Panc1 (cell line): ENCODE results near the gene SYTL3.

Experiments used
- TF ChIP-seq, protein P1 (sequence below), 2 experiments: IDR thresholded peaks; 2 replicates each; pipeline ENCODE4 v1.6.1; 2011 to 2012; ENCODE audit warnings: low read depth in 2 of 2, control low read depth in 1 of 2, low read length in 1 of 2, mild to moderate bottlenecking in 1 of 2, moderate library complexity in 1 of 2; ENCODE audit not compliant: insufficient read depth in 1 of 2
- TF ChIP-seq, protein P2 (sequence below): fragments of 450-650 bp; IDR thresholded peaks from 2 replicates; pipeline ENCODE4 v1.5.1; 2017; ENCODE audit warnings: mild to moderate bottlenecking

DNA sequence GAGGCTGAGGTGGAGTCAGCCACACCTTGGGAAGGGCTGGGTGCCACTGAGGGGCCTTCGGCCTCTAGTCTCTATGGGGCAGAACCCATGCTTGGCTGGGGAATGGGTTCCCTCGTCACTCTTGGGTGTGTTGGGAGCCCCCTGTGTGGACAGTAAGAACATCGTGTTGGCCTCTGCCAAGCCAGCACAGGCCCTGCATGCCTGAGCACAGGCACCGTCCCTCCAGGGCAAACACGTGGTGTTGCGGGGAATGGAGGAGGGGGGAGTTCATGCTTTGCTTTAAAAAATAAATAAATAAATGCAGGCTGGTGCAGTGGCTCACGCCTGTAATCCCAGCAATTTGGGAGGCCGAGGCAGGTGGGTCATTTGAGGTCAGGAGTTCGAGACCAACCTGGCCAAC is 106.3 kb downstream of the SYTL3 start:
- TF ChIP-seq, protein P1, sequence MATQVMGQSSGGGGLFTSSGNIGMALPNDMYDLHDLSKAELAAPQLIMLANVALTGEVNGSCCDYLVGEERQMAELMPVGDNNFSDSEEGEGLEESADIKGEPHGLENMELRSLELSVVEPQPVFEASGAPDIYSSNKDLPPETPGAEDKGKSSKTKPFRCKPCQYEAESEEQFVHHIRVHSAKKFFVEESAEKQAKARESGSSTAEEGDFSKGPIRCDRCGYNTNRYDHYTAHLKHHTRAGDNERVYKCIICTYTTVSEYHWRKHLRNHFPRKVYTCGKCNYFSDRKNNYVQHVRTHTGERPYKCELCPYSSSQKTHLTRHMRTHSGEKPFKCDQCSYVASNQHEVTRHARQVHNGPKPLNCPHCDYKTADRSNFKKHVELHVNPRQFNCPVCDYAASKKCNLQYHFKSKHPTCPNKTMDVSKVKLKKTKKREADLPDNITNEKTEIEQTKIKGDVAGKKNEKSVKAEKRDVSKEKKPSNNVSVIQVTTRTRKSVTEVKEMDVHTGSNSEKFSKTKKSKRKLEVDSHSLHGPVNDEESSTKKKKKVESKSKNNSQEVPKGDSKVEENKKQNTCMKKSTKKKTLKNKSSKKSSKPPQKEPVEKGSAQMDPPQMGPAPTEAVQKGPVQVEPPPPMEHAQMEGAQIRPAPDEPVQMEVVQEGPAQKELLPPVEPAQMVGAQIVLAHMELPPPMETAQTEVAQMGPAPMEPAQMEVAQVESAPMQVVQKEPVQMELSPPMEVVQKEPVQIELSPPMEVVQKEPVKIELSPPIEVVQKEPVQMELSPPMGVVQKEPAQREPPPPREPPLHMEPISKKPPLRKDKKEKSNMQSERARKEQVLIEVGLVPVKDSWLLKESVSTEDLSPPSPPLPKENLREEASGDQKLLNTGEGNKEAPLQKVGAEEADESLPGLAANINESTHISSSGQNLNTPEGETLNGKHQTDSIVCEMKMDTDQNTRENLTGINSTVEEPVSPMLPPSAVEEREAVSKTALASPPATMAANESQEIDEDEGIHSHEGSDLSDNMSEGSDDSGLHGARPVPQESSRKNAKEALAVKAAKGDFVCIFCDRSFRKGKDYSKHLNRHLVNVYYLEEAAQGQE (IDR thresholded peaks at IDR 0.05; ENCODE audit: insufficient read depth in 1 of 2, low read depth in 2 of 2, low read length in 1 of 2), result no peak
- TF ChIP-seq, protein P2, sequence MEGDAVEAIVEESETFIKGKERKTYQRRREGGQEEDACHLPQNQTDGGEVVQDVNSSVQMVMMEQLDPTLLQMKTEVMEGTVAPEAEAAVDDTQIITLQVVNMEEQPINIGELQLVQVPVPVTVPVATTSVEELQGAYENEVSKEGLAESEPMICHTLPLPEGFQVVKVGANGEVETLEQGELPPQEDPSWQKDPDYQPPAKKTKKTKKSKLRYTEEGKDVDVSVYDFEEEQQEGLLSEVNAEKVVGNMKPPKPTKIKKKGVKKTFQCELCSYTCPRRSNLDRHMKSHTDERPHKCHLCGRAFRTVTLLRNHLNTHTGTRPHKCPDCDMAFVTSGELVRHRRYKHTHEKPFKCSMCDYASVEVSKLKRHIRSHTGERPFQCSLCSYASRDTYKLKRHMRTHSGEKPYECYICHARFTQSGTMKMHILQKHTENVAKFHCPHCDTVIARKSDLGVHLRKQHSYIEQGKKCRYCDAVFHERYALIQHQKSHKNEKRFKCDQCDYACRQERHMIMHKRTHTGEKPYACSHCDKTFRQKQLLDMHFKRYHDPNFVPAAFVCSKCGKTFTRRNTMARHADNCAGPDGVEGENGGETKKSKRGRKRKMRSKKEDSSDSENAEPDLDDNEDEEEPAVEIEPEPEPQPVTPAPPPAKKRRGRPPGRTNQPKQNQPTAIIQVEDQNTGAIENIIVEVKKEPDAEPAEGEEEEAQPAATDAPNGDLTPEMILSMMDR, result no peak
